ENCODE data around the gene FZD7. TPM values are rescaled to one million over a fixed set of nuclear protein-coding genes. Genes with fewer than 3 reads are reported as not detected.

The FZD7 gene
- 1 to 10 TPM; 2.7 to 5.7 TPM for polyA plus RNA-seq

GRCh38 chr2:202033317-202034248 is at the start of gene FZD7:
TSS of gene FZD7 (plus strand) at chr2:202033855. CDS start at chr2:202034648, 793 bp downstream.
- Histone ChIP-seq H3K27ac (ENCODE audit: low read depth in 2 of 2, low read length in 1 of 2) (peak within 1 kb of the TSS; percentile 95 to 99), H3K36me3 (ENCODE audit: control insufficient read depth in 2 of 2, insufficient read depth in 2 of 2, low read length in 1 of 2) (no peaks in the 10 kb centered on the region), H3K27me3 (ENCODE audit: control insufficient read depth in 1 of 2, insufficient read depth in 2 of 2, low read length in 2 of 2) (no peaks in the 10 kb centered on the region), H3K4me1 (ENCODE audit: control insufficient read depth in 2 of 2, insufficient read depth in 2 of 2, low read length in 1 of 2) (peaks cover 0 to 14% of the 10 kb centered on the region in 2 donors), H3K9me3 (ENCODE audit: control insufficient read depth in 2 of 2, insufficient read depth in 1 of 2, low read depth in 1 of 2, low read length in 1 of 2) (peaks cover 0 to 5% of the 10 kb centered on the region in 2 donors), H3K4me3 (ENCODE audit: low read depth in 1 of 2, low read length in 2 of 2) (peak within 1 kb of the TSS; percentile 75 to 77)
- WGBS, 2 donors, result 1% methylated on average over 91 to 108 of the region's 109 CpGs

- 87 to 91% methylated on average over 3 of the region's 3 CpGs for WGBS, 2 donors
- H3K4me3 ChIP-seq (ENCODE audit: low read depth in 1 of 2, low read length in 2 of 2), result no peak overlapping the region
Observed at GRCh38 chr2:201984333-201984732, 49.3 kb upstream of the FZD7 start.

GRCh38 chr2:201984800-201985525 is 48.7 kb upstream of the FZD7 start:
- H3K4me1 ChIP-seq (ENCODE audit: control insufficient read depth in 2 of 2, insufficient read depth in 2 of 2, low read length in 1 of 2), result no peaks in the 10 kb centered on the region
- 62 to 66% methylated on average over 12 of the region's 12 CpGs for WGBS, 2 donors
- no peak overlapping the region for H3K27ac ChIP-seq (ENCODE audit: low read depth in 2 of 2, low read length in 1 of 2)
- H3K9me3 ChIP-seq (ENCODE audit: control insufficient read depth in 2 of 2, insufficient read depth in 1 of 2, low read depth in 1 of 2, low read length in 1 of 2), result no peaks in the 10 kb centered on the region
- no peaks in the 10 kb centered on the region for H3K27me3 ChIP-seq (ENCODE audit: control insufficient read depth in 1 of 2, insufficient read depth in 2 of 2, low read length in 2 of 2)
- no peaks in the 10 kb centered on the region for H3K36me3 ChIP-seq (ENCODE audit: control insufficient read depth in 2 of 2, insufficient read depth in 2 of 2, low read length in 1 of 2)
- H3K4me3 ChIP-seq (ENCODE audit: low read depth in 1 of 2, low read length in 2 of 2), result no peak overlapping the region

More at GRCh38 chr2:201984333-201984732, 49.3 kb upstream of the FZD7 start:
- Histone ChIP-seq H3K27ac (ENCODE audit: low read depth in 2 of 2, low read length in 1 of 2) (no peak overlapping the region), H3K9me3 (ENCODE audit: control insufficient read depth in 2 of 2, insufficient read depth in 1 of 2, low read depth in 1 of 2, low read length in 1 of 2) (no peaks in the 10 kb centered on the region), H3K4me1 (ENCODE audit: control insufficient read depth in 2 of 2, insufficient read depth in 2 of 2, low read length in 1 of 2) (no peaks in the 10 kb centered on the region), H3K27me3 (ENCODE audit: control insufficient read depth in 1 of 2, insufficient read depth in 2 of 2, low read length in 2 of 2) (no peaks in the 10 kb centered on the region), H3K36me3 (ENCODE audit: control insufficient read depth in 2 of 2, insufficient read depth in 2 of 2, low read length in 1 of 2) (no peaks in the 10 kb centered on the region)

- Histone ChIP-seq H3K27ac (ENCODE audit: low read depth in 2 of 2, low read length in 1 of 2) (no peak overlapping the region), H3K9me3 (ENCODE audit: control insufficient read depth in 2 of 2, insufficient read depth in 1 of 2, low read depth in 1 of 2, low read length in 1 of 2) (no peaks in the 10 kb centered on the region), H3K27me3 (ENCODE audit: control insufficient read depth in 1 of 2, insufficient read depth in 2 of 2, low read length in 2 of 2) (no peaks in the 10 kb centered on the region), H3K36me3 (ENCODE audit: control insufficient read depth in 2 of 2, insufficient read depth in 2 of 2, low read length in 1 of 2) (no peaks in the 10 kb centered on the region), H3K4me3 (ENCODE audit: low read depth in 1 of 2, low read length in 2 of 2) (no peak overlapping the region), H3K4me1 (ENCODE audit: control insufficient read depth in 2 of 2, insufficient read depth in 2 of 2, low read length in 1 of 2) (no peaks in the 10 kb centered on the region)
- 74 to 90% methylated on average over 8 of the region's 8 CpGs for WGBS, 2 donors
Observed at GRCh38 chr2:201985728-201986462, 47.8 kb upstream of the FZD7 start.

- WGBS, 2 donors, result 81 to 85% methylated on average over 5 of the region's 5 CpGs
- Histone ChIP-seq H3K4me3 (ENCODE audit: low read depth in 1 of 2, low read length in 2 of 2) (no peak overlapping the region), H3K9me3 (ENCODE audit: control insufficient read depth in 2 of 2, insufficient read depth in 1 of 2, low read depth in 1 of 2, low read length in 1 of 2) (no peaks in the 10 kb centered on the region), H3K27me3 (ENCODE audit: control insufficient read depth in 1 of 2, insufficient read depth in 2 of 2, low read length in 2 of 2) (no peaks in the 10 kb centered on the region), H3K4me1 (ENCODE audit: control insufficient read depth in 2 of 2, insufficient read depth in 2 of 2, low read length in 1 of 2) (no peaks in the 10 kb centered on the region), H3K27ac (ENCODE audit: low read depth in 2 of 2, low read length in 1 of 2) (no peak overlapping the region), H3K36me3 (ENCODE audit: control insufficient read depth in 2 of 2, insufficient read depth in 2 of 2, low read length in 1 of 2) (no peaks in the 10 kb centered on the region)
Observed at GRCh38 chr2:201986463-201986735, 47.3 kb upstream of the FZD7 start.

- 81 to 90% methylated on average over 2 of the region's 2 CpGs for WGBS, 2 donors
- no peak overlapping the region for H3K4me3 ChIP-seq (ENCODE audit: low read depth in 1 of 2, low read length in 2 of 2)
Observed at GRCh38 chr2:201987426-201987825, 46.2 kb upstream of the FZD7 start.

GRCh38 chr2:201990069-201990468 is 43.6 kb upstream of the FZD7 start:
- H3K4me3 ChIP-seq (ENCODE audit: low read depth in 1 of 2, low read length in 2 of 2), result no peak overlapping the region
- H3K36me3 ChIP-seq (ENCODE audit: control insufficient read depth in 2 of 2, insufficient read depth in 2 of 2, low read length in 1 of 2), result no peaks in the 10 kb centered on the region
- 93 to 100% methylated on average over 2 of the region's 2 CpGs for WGBS, 2 donors
- H3K27ac ChIP-seq (ENCODE audit: low read depth in 2 of 2, low read length in 1 of 2), result no peak overlapping the region
- H3K4me1 ChIP-seq (ENCODE audit: control insufficient read depth in 2 of 2, insufficient read depth in 2 of 2, low read length in 1 of 2), result no peaks in the 10 kb centered on the region
- no peaks in the 10 kb centered on the region for H3K27me3 ChIP-seq (ENCODE audit: control insufficient read depth in 1 of 2, insufficient read depth in 2 of 2, low read length in 2 of 2)
- H3K9me3 ChIP-seq (ENCODE audit: control insufficient read depth in 2 of 2, insufficient read depth in 1 of 2, low read depth in 1 of 2, low read length in 1 of 2), result no peaks in the 10 kb centered on the region

More at GRCh38 chr2:201987426-201987825, 46.2 kb upstream of the FZD7 start:
- no peaks in the 10 kb centered on the region for H3K9me3 ChIP-seq (ENCODE audit: control insufficient read depth in 2 of 2, insufficient read depth in 1 of 2, low read depth in 1 of 2, low read length in 1 of 2)
- no peak overlapping the region for H3K27ac ChIP-seq (ENCODE audit: low read depth in 2 of 2, low read length in 1 of 2)
- no peaks in the 10 kb centered on the region for H3K36me3 ChIP-seq (ENCODE audit: control insufficient read depth in 2 of 2, insufficient read depth in 2 of 2, low read length in 1 of 2)
- H3K27me3 ChIP-seq (ENCODE audit: control insufficient read depth in 1 of 2, insufficient read depth in 2 of 2, low read length in 2 of 2), result no peaks in the 10 kb centered on the region
- H3K4me1 ChIP-seq (ENCODE audit: control insufficient read depth in 2 of 2, insufficient read depth in 2 of 2, low read length in 1 of 2), result no peaks in the 10 kb centered on the region

- Histone ChIP-seq H3K9me3 (ENCODE audit: control insufficient read depth in 2 of 2, insufficient read depth in 1 of 2, low read depth in 1 of 2, low read length in 1 of 2) (no peaks in the 10 kb centered on the region), H3K4me1 (ENCODE audit: control insufficient read depth in 2 of 2, insufficient read depth in 2 of 2, low read length in 1 of 2) (peaks cover 0 to 7% of the 10 kb centered on the region in 2 donors), H3K27me3 (ENCODE audit: control insufficient read depth in 1 of 2, insufficient read depth in 2 of 2, low read length in 2 of 2) (no peaks in the 10 kb centered on the region), H3K36me3 (ENCODE audit: control insufficient read depth in 2 of 2, insufficient read depth in 2 of 2, low read length in 1 of 2) (no peaks in the 10 kb centered on the region), H3K27ac (ENCODE audit: low read depth in 2 of 2, low read length in 1 of 2) (no peak overlapping the region), H3K4me3 (ENCODE audit: low read depth in 1 of 2, low read length in 2 of 2) (no peak overlapping the region)
- 93 to 100% methylated on average over 4 of the region's 4 CpGs for WGBS, 2 donors
Observed at GRCh38 chr2:201992960-201993359, 40.7 kb upstream of the FZD7 start.

GRCh38 chr2:201994973-201995638 is 38.5 kb upstream of the FZD7 start:
- Histone ChIP-seq H3K27ac (ENCODE audit: low read depth in 2 of 2, low read length in 1 of 2) (no peak overlapping the region), H3K27me3 (ENCODE audit: control insufficient read depth in 1 of 2, insufficient read depth in 2 of 2, low read length in 2 of 2) (no peaks in the 10 kb centered on the region), H3K4me3 (ENCODE audit: low read depth in 1 of 2, low read length in 2 of 2) (no peak overlapping the region), H3K9me3 (ENCODE audit: control insufficient read depth in 2 of 2, insufficient read depth in 1 of 2, low read depth in 1 of 2, low read length in 1 of 2) (no peaks in the 10 kb centered on the region), H3K36me3 (ENCODE audit: control insufficient read depth in 2 of 2, insufficient read depth in 2 of 2, low read length in 1 of 2) (no peaks in the 10 kb centered on the region), H3K4me1 (ENCODE audit: control insufficient read depth in 2 of 2, insufficient read depth in 2 of 2, low read length in 1 of 2) (peaks cover 0 to 7% of the 10 kb centered on the region in 2 donors)
- 95 to 97% methylated on average over 2 of the region's 2 CpGs for WGBS, 2 donors
